Fibroblast of skin of right biceps (primary cell): ENCODE measurements around the gene SLC28A3.

Source experiments
- DNase-seq: peaks from one replicate; pipeline ENCODE4 v3.0.0-alpha.2; 2013

SLC28A3 gene

GRCh38 chr9:84338792-84339191 lies 1.8 kb downstream of the SLC28A3 start:
- no peak for DNase-seq

- DNase-seq, result no peak
Measured at GRCh38 chr9:84337252-84337651, 3.3 kb downstream of the SLC28A3 start.

GRCh38 chr9:84331119-84331809 lies 9.3 kb downstream of the SLC28A3 start:
- DNase-seq, result no peak

GRCh38 chr9:84330246-84330645 lies 10.3 kb downstream of the SLC28A3 start:
- no peak for DNase-seq

- DNase-seq, result no peak
Measured at GRCh38 chr9:84327184-84327583, 13.4 kb downstream of the SLC28A3 start.

- peak; percentile 25 for DNase-seq
Measured at GRCh38 chr9:84325347-84325973, 15.1 kb downstream of the SLC28A3 start.

GRCh38 chr9:84324811-84325210 lies 15.7 kb downstream of the SLC28A3 start:
- DNase-seq, result no peak

- no peak for DNase-seq
Measured at GRCh38 chr9:84323858-84324257, 16.7 kb downstream of the SLC28A3 start.

- DNase-seq, result peak; percentile 84
Measured at GRCh38 chr9:84322828-84323227, 17.7 kb downstream of the SLC28A3 start.

- DNase-seq, result no peak
Measured at GRCh38 chr9:84320231-84320630, 20.3 kb downstream of the SLC28A3 start.

- DNase-seq, result no peak
Measured at GRCh38 chr9:84319632-84320031, 20.9 kb downstream of the SLC28A3 start.

- no peak for DNase-seq
Measured at GRCh38 chr9:84318981-84319380, 21.6 kb downstream of the SLC28A3 start.

GRCh38 chr9:84317563-84317962 lies 23.0 kb downstream of the SLC28A3 start:
- no peak for DNase-seq

- DNase-seq, result peak; percentile 57
Measured at GRCh38 chr9:84315278-84315877, 25.2 kb downstream of the SLC28A3 start.

GRCh38 chr9:84314306-84314705 lies 26.3 kb downstream of the SLC28A3 start:
- peak; percentile 15 for DNase-seq

GRCh38 chr9:84310883-84311282 lies 29.7 kb downstream of the SLC28A3 start:
- DNase-seq, result no peak

- no peak for DNase-seq
Measured at GRCh38 chr9:84305497-84306131, 34.9 kb downstream of the SLC28A3 start.

- no peak for DNase-seq
Measured at GRCh38 chr9:84304166-84304565, 36.4 kb downstream of the SLC28A3 start.

- DNase-seq, result no peak
Measured at GRCh38 chr9:84303061-84303460, 37.5 kb downstream of the SLC28A3 start.

- DNase-seq, result peak; percentile 50
Measured at GRCh38 chr9:84301851-84302250, 38.7 kb downstream of the SLC28A3 start.

- peak; percentile 34 for DNase-seq
Measured at GRCh38 chr9:84300271-84300670, 40.3 kb downstream of the SLC28A3 start.

GRCh38 chr9:84297162-84297821 lies 43.3 kb downstream of the SLC28A3 start:
- DNase-seq, result peak; percentile 84

GRCh38 chr9:84296146-84296843 lies 44.3 kb downstream of the SLC28A3 start:
- DNase-seq, result peak; percentile 73
